Kidney (tissue), 14 donors: Measurements from ENCODE around the gene TPST2. TPM values are rescaled to one million over a fixed set of nuclear protein-coding genes. Genes with fewer than 3 reads are reported as not detected.

Experiments
- DNase-seq, 5 donors: peaks; one replicate each; pipeline ENCODE4 v3.0.0-alpha.2; 2013 to 2020
- FAIRE-seq: peaks from 2 replicates; lab custom pipeline; 2012; peaks lifted over from hg19 to GRCh38; lab: Jason Lieb, UNC
- H3K27ac ChIP-seq, 2 donors: one replicate each; pipeline ENCODE4 v1.7.0; 2013; ENCODE audit warnings: low read depth in 2 of 2, low read length in 2 of 2, inconsistent platforms in 1 of 2
- H3K27me3 ChIP-seq: one replicate; pipeline ENCODE4 v1.7.1; 2013; ENCODE audit warnings: low read length, inconsistent platforms; ENCODE audit not compliant: control insufficient read depth, insufficient read depth
- H3K36me3 ChIP-seq, 3 donors: one replicate each; pipeline versions ENCODE4 v1.7.0 to v1.7.1; 2013; ENCODE audit warnings: low read length in 3 of 3, control low read depth in 1 of 3, inconsistent platforms in 1 of 3; ENCODE audit not compliant: insufficient read depth in 3 of 3, control insufficient read depth in 2 of 3
- H3K4me1 ChIP-seq, 3 donors: one replicate each; pipeline versions ENCODE4 v1.7.0 to v1.7.1; 2013; ENCODE audit warnings: low read length in 3 of 3, inconsistent platforms in 1 of 3, low read depth in 1 of 3; ENCODE audit not compliant: control insufficient read depth in 2 of 3, insufficient read depth in 2 of 3
- H3K4me3 ChIP-seq, 3 donors: one replicate each; pipeline versions ENCODE4 v1.7.0 to v1.8.1; 2013; ENCODE audit warnings: low read length in 3 of 3, control low read depth in 1 of 3, inconsistent platforms in 1 of 3
- H3K9ac ChIP-seq, 3 donors: one replicate each; pipeline versions ENCODE4 v1.7.0 to v1.7.1; 2013; ENCODE audit warnings: low read length in 3 of 3, control low read depth in 1 of 3, inconsistent platforms in 1 of 3
- H3K9me3 ChIP-seq, 3 donors: one replicate each; pipeline versions ENCODE4 v1.7.0 to v1.7.1; 2013; ENCODE audit warnings: low read length in 3 of 3, control low read depth in 1 of 3, inconsistent platforms in 1 of 3; ENCODE audit not compliant: control insufficient read depth in 2 of 3, insufficient read depth in 1 of 3
- intact Hi-C: fragments of 100-400 bp; cut with DNase I; formaldehyde crosslinking; loops from one replicate; pipeline ENCODE4 v1.11.1; 2022
- polyA plus RNA-seq: library from polyadenylated mRNA; stranded (reverse); fragments of 350-450 nt; fragmentation: Illumina TruSeq; extraction: RNeasy Lipid Tissue Mini Kit (QIAGEN cat#74804); gene quantifications from one replicate; pipeline ENCODE4 v1.2.3, GENCODE V29; 2014; ENCODE audit warnings: low read depth, low replicate concordance; ENCODE audit not compliant: insufficient read depth
- total RNA-seq: library from RNA; stranded (reverse); fragmentation: NEBNext Ultra II Directional; extraction: Animal tissue kit (Norgen Biotek cat#: 25700); gene quantifications from one replicate; pipeline ENCODE4 v1.2.1, GENCODE V29; 2021
- TF ChIP-seq, protein P1 (sequence below): IDR thresholded peaks from 3 replicates; pipeline ENCODE4 v1.5.1; 2012; ENCODE audit warnings: mild to moderate bottlenecking, moderate library complexity, borderline replicate concordance; ENCODE audit not compliant: insufficient read depth; ENCODE audit errors: extremely low read depth
- donor health status: control.
- donor health status: control.
- donor health status: control.
- donor health status: control.
- donor health status: control.
- donor health status: DM: yes; HTN: yes; CAD: no.
- donor health status: Normal renal cell carcinoma (clear cell type).

The TPST2 gene
- total and polyA plus RNA-seq, 2 donors from 2014 or later = 40.3 to 48.7 TPM

- DNase-seq (no peak), FAIRE-seq (no peak)
- no peak overlapping the region for H3K27ac ChIP-seq
- no peaks in the 10 kb centered on the region for H3K27me3 ChIP-seq
- H3K9ac ChIP-seq = no peak overlapping the region
- H3K9me3 ChIP-seq = no peaks in the 10 kb centered on the region
- intact Hi-C loops = no loop called here
- H3K4me3 ChIP-seq = no peak overlapping the region
- peaks cover 0 to 6% (median 5%) of the 10 kb centered on the region in 3 donors for H3K4me1 ChIP-seq
- TF ChIP-seq, protein P1, sequence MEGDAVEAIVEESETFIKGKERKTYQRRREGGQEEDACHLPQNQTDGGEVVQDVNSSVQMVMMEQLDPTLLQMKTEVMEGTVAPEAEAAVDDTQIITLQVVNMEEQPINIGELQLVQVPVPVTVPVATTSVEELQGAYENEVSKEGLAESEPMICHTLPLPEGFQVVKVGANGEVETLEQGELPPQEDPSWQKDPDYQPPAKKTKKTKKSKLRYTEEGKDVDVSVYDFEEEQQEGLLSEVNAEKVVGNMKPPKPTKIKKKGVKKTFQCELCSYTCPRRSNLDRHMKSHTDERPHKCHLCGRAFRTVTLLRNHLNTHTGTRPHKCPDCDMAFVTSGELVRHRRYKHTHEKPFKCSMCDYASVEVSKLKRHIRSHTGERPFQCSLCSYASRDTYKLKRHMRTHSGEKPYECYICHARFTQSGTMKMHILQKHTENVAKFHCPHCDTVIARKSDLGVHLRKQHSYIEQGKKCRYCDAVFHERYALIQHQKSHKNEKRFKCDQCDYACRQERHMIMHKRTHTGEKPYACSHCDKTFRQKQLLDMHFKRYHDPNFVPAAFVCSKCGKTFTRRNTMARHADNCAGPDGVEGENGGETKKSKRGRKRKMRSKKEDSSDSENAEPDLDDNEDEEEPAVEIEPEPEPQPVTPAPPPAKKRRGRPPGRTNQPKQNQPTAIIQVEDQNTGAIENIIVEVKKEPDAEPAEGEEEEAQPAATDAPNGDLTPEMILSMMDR = no peak
- H3K36me3 ChIP-seq = no peaks in the 10 kb centered on the region
Observed at GRCh38 chr22:26592421-26592891, 2.5 kb upstream of the TPST2 start.

GRCh38 chr22:26589367-26589844 is 526 bp downstream of the TPST2 start:
- no peaks in the 10 kb centered on the region for H3K9me3 ChIP-seq
- TF ChIP-seq, protein P1 = no peak
- no peaks in the 10 kb centered on the region for H3K36me3 ChIP-seq
- H3K4me1 ChIP-seq = peaks cover 0 to 6% (median 5%) of the 10 kb centered on the region in 3 donors
- intact Hi-C loops = no loop called here
- FAIRE-seq (no peak), DNase-seq (peak; percentile 30 to 81 (median 46))
- H3K27ac ChIP-seq = peak overlapping the region; percentile 59 to 85
- H3K27me3 ChIP-seq = no peaks in the 10 kb centered on the region
- H3K9ac ChIP-seq = peak overlapping the region; percentile 13 to 89 (median 63)
- H3K4me3 ChIP-seq = peak overlapping the region; percentile 62 to 79 (median 77)

- peak overlapping the region; percentile 59 to 85 for H3K27ac ChIP-seq
- H3K27me3 ChIP-seq = no peaks in the 10 kb centered on the region
- FAIRE-seq = no peak
- DNase-seq = peak in 1 of 5 donors; percentile 35
- peak overlapping the region; percentile 62 to 79 (median 77) for H3K4me3 ChIP-seq
- H3K9me3 ChIP-seq = no peaks in the 10 kb centered on the region
- TF ChIP-seq, protein P1 = no peak
- peaks cover 0 to 6% (median 5%) of the 10 kb centered on the region in 3 donors for H3K4me1 ChIP-seq
- peak overlapping the region; percentile 13 to 89 (median 63) for H3K9ac ChIP-seq
- intact Hi-C loops = no loop called here
- H3K36me3 ChIP-seq = no peaks in the 10 kb centered on the region
Observed at GRCh38 chr22:26588729-26589366, 1.1 kb downstream of the TPST2 start.
